ENCODE data around the gene ITGAL. TPM values are rescaled to one million over a fixed set of nuclear protein-coding genes. Genes with fewer than 3 reads are reported as not detected.

The ITGAL gene
- polyA plus RNA-seq, 5 donors = 3.5 to 6.6 (median 4.5) TPM

- no peak for DNase-seq
Observed at GRCh38 chr16:30541502-30542329, 69.2 kb downstream of the ITGAL start.

- DNase-seq = no peak
Observed at GRCh38 chr16:30543067-30543466, 70.5 kb downstream of the ITGAL start.

- no peak for DNase-seq
Observed at GRCh38 chr16:30546115-30546514, 73.6 kb downstream of the ITGAL start.

GRCh38 chr16:30548416-30549253 is 76.1 kb downstream of the ITGAL start:
- DNase-seq = no peak

- no peak for DNase-seq
Observed at GRCh38 chr16:30551781-30552180, 79.2 kb downstream of the ITGAL start.

GRCh38 chr16:30552956-30553355 is 80.4 kb downstream of the ITGAL start:
- no peak for DNase-seq

GRCh38 chr16:30553393-30553899 is 80.9 kb downstream of the ITGAL start:
- DNase-seq = no peak

GRCh38 chr16:30554557-30555314 is 82.2 kb downstream of the ITGAL start:
- no peak for DNase-seq

- no peak for DNase-seq
Observed at GRCh38 chr16:30555315-30556124, 83.0 kb downstream of the ITGAL start.

- no peak for DNase-seq
Observed at GRCh38 chr16:30556125-30556473, 83.6 kb downstream of the ITGAL start.

GRCh38 chr16:30557707-30557956 is 85.1 kb downstream of the ITGAL start:
- no peak for DNase-seq

- DNase-seq = peak; percentile 95
Observed at GRCh38 chr16:30557957-30558788, 85.6 kb downstream of the ITGAL start, which contains the start of gene ZNF764. TSS of gene ZNF764 (minus strand) at chr16:30558374. CDS start at chr16:30558182, 192 bp downstream.

- DNase-seq = no peak
Observed at GRCh38 chr16:30558789-30559377, 86.3 kb downstream of the ITGAL start.

GRCh38 chr16:30559690-30560089 is 87.1 kb downstream of the ITGAL start:
- no peak for DNase-seq

- DNase-seq = no peak
Observed at GRCh38 chr16:30561089-30561816, 88.7 kb downstream of the ITGAL start.

GRCh38 chr16:30562021-30562420 is 89.5 kb downstream of the ITGAL start:
- no peak for DNase-seq

GRCh38 chr16:30565526-30565925 is 93.0 kb downstream of the ITGAL start:
- no peak for DNase-seq

GRCh38 chr16:30565984-30566383 is 93.4 kb downstream of the ITGAL start:
- DNase-seq = no peak

GRCh38 chr16:30566531-30566930 is 94.0 kb downstream of the ITGAL start:
- no peak for DNase-seq
